ENCODE data around the gene AMOT. TPM values are rescaled to one million over a fixed set of nuclear protein-coding genes. Genes with fewer than 3 reads are reported as not detected.

Gene AMOT, protein sequence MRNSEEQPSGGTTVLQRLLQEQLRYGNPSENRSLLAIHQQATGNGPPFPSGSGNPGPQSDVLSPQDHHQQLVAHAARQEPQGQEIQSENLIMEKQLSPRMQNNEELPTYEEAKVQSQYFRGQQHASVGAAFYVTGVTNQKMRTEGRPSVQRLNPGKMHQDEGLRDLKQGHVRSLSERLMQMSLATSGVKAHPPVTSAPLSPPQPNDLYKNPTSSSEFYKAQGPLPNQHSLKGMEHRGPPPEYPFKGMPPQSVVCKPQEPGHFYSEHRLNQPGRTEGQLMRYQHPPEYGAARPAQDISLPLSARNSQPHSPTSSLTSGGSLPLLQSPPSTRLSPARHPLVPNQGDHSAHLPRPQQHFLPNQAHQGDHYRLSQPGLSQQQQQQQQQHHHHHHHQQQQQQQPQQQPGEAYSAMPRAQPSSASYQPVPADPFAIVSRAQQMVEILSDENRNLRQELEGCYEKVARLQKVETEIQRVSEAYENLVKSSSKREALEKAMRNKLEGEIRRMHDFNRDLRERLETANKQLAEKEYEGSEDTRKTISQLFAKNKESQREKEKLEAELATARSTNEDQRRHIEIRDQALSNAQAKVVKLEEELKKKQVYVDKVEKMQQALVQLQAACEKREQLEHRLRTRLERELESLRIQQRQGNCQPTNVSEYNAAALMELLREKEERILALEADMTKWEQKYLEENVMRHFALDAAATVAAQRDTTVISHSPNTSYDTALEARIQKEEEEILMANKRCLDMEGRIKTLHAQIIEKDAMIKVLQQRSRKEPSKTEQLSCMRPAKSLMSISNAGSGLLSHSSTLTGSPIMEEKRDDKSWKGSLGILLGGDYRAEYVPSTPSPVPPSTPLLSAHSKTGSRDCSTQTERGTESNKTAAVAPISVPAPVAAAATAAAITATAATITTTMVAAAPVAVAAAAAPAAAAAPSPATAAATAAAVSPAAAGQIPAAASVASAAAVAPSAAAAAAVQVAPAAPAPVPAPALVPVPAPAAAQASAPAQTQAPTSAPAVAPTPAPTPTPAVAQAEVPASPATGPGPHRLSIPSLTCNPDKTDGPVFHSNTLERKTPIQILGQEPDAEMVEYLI
- total RNA-seq (2022; extraction: Qiagen RNA extraction) = 0.03 to 0.05 TPM (median 0.03 TPM) in 3 of 5 replicates, not detected in the others

DNA sequence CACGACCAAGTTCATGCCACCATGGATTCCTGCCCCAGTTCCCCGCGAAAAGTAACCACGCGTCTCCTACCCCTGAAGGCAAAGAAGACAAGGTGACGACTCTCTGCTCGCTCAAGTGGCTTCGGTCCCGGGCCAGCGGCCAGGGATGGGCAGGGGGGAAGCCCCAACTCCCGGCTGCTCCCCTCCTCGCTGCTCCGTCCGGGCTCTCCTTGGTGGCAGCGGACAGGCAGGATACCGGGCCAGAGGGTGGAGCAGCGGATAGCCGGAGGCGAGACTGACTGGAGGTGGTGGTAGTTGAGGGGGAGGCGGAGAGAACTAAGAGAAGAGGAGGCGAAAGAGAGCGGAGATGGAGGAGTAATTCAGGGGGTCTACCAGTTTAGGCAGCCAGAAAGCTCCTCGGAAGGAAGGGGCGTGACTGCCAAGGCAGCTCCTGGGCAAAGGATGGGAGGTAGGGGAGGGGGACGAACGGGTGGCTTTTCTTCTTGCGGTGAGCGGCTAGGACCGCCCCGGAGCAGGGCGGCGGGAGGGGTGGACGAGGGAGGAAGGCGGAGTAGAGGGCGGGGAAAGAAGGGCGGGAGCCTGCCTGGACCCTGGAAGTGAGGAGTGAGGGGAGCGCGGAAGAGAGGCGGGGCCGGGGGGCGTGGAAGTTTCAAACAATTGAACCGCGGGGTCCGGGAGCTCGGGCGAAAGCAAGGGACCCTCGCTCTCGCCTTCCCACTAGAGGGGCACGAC is at the start of gene AMOT:
Gene AMOT, minus strand, starts transcription at position 450 of the 732 bp plus-strand sequence. CDS start 17,705 bp downstream, outside the sequence.

Other genes with a start within 250 kb of the AMOT start
- gene LHFPL1, start 160.9 kb downstream of the AMOT start, total RNA-seq (2022; extraction: Qiagen RNA extraction) = not detected in 5 replicates